ENCODE results near the gene MARCHF10. TPM values are rescaled to one million over a fixed set of nuclear protein-coding genes. Genes with fewer than 3 reads are reported as not detected.

MARCHF10 gene
- total and polyA plus RNA-seq, 2 experiments from 2014 or later: 1.8 to 2.1 TPM

- in situ Hi-C loops (cut with MboI): no loop called here
- WGBS, 2 experiments (ENCODE audit: low coverage in 1 of 2, low lambda C conversion rate in 2 of 2, missing lambda C conversion rate in 2 of 2): 88 to 89% methylated on average over 18 of the region's 18 CpGs
Observed at GRCh38 chr17:62676952-62677596, 131.0 kb downstream of the MARCHF10 start.

GRCh38 chr17:62676231-62676943, 131.7 kb downstream of the MARCHF10 start:
- no peaks in the 10 kb centered on the region for H3K9me3 ChIP-seq (ENCODE audit: low read depth)
- WGBS, 2 experiments (ENCODE audit: low coverage in 1 of 2, low lambda C conversion rate in 2 of 2, missing lambda C conversion rate in 2 of 2): 87% methylated on average over 13 to 16 of the region's 16 CpGs
- H4K20me1 ChIP-seq (ENCODE audit: insufficient read depth): no peaks in the 10 kb centered on the region
- no peaks in the 10 kb centered on the region for H3K9me2 ChIP-seq (ENCODE audit: insufficient read depth)
- H2AFZ ChIP-seq: no peak overlapping the region
- no peaks in the 10 kb centered on the region for H3K4me1 ChIP-seq (ENCODE audit: insufficient read depth)
- H3K27me3 ChIP-seq (replicated peaks; ENCODE audit: insufficient read depth): no peaks in the 10 kb centered on the region
- in situ Hi-C loops (cut with MboI): no loop called here
- peaks cover 16% of the 10 kb centered on the region; the same call in 1 of the 2 replicates for H3F3A ChIP-seq (ENCODE audit: insufficient read depth)
- no peak overlapping the region for H3K4me3 ChIP-seq
- no peak overlapping the region for H3K9ac ChIP-seq
- TF ChIP-seq EZH2phosphoT487 (IDR thresholded peaks at IDR 0.05; ENCODE audit: insufficient read depth, low read depth): no peak
- TF ChIP-seq EZH2 (IDR thresholded peaks at IDR 0.05; ENCODE audit: insufficient read depth, poor library complexity, severe bottlenecking): no peak
- no peak overlapping the region for H3K4me2 ChIP-seq (ENCODE audit: unreplicated experiment)
- H3K27ac ChIP-seq: no peak overlapping the region
- peaks cover 33% of the 10 kb centered on the region; the same call in 1 of the 2 replicates for H3K36me3 ChIP-seq (ENCODE audit: low read depth)
- no peak for DNase-seq
- peaks cover 30% of the 10 kb centered on the region for H3K79me2 ChIP-seq (ENCODE audit: insufficient read depth)

More at GRCh38 chr17:62676952-62677596, 131.0 kb downstream of the MARCHF10 start:
- H4K20me1 ChIP-seq (ENCODE audit: insufficient read depth): no peaks in the 10 kb centered on the region
- peaks cover 23% of the 10 kb centered on the region; the same call in 1 of the 2 replicates for H3K79me2 ChIP-seq (ENCODE audit: insufficient read depth)
- H2AFZ ChIP-seq: no peak overlapping the region
- no peaks in the 10 kb centered on the region for H3K9me3 ChIP-seq (ENCODE audit: low read depth)
- no peaks in the 10 kb centered on the region for H3K4me1 ChIP-seq (ENCODE audit: insufficient read depth)
- no peak overlapping the region for H3K4me3 ChIP-seq
- no peaks in the 10 kb centered on the region for H3K9me2 ChIP-seq (ENCODE audit: insufficient read depth)
- peaks cover 16% of the 10 kb centered on the region; the same call in 1 of the 2 replicates for H3F3A ChIP-seq (ENCODE audit: insufficient read depth)
- H3K27ac ChIP-seq: no peak overlapping the region
- no peaks in the 10 kb centered on the region for H3K27me3 ChIP-seq (replicated peaks; ENCODE audit: insufficient read depth)
- no peak overlapping the region for H3K4me2 ChIP-seq (ENCODE audit: unreplicated experiment)
- peaks cover 33% of the 10 kb centered on the region; the same call in 1 of the 2 replicates for H3K36me3 ChIP-seq (ENCODE audit: low read depth)
- TF ChIP-seq EZH2phosphoT487 (IDR thresholded peaks at IDR 0.05; ENCODE audit: insufficient read depth, low read depth): no peak
- TF ChIP-seq EZH2 (IDR thresholded peaks at IDR 0.05; ENCODE audit: insufficient read depth, poor library complexity, severe bottlenecking): no peak
- DNase-seq: no peak
- no peak overlapping the region for H3K9ac ChIP-seq

- no peak for DNase-seq
- in situ Hi-C loops (cut with MboI): no loop called here
- Histone ChIP-seq H3K4me3 (no peak overlapping the region), H3F3A (ENCODE audit: insufficient read depth) (peaks cover 16% of the 10 kb centered on the region; the same call in 1 of the 2 replicates), H3K9me3 (ENCODE audit: low read depth) (no peaks in the 10 kb centered on the region), H4K20me1 (ENCODE audit: insufficient read depth) (no peaks in the 10 kb centered on the region), H3K9me2 (ENCODE audit: insufficient read depth) (no peaks in the 10 kb centered on the region), H3K36me3 (ENCODE audit: low read depth) (peaks cover 30% of the 10 kb centered on the region; the same call in 1 of the 2 replicates), H3K9ac (no peak overlapping the region), H3K4me1 (ENCODE audit: insufficient read depth) (no peaks in the 10 kb centered on the region), H3K27me3 (replicated peaks; ENCODE audit: insufficient read depth) (no peaks in the 10 kb centered on the region), H3K4me2 (ENCODE audit: unreplicated experiment) (no peak overlapping the region), H3K27ac (no peak overlapping the region), H2AFZ (no peak overlapping the region), H3K79me2 (ENCODE audit: insufficient read depth) (peaks cover 37% of the 10 kb centered on the region)
- 85 to 90% methylated on average over 4 of the region's 4 CpGs for WGBS, 2 experiments (ENCODE audit: low coverage in 1 of 2, low lambda C conversion rate in 2 of 2, missing lambda C conversion rate in 2 of 2)
- no peak for TF ChIP-seq EZH2phosphoT487 (IDR thresholded peaks at IDR 0.05; ENCODE audit: insufficient read depth, low read depth)
- TF ChIP-seq EZH2 (IDR thresholded peaks at IDR 0.05; ENCODE audit: insufficient read depth, poor library complexity, severe bottlenecking): no peak
Observed at GRCh38 chr17:62675701-62676100, 132.4 kb downstream of the MARCHF10 start.

- Histone ChIP-seq H3K27me3 (replicated peaks; ENCODE audit: insufficient read depth) (no peaks in the 10 kb centered on the region), H3K4me3 (no peak overlapping the region), H3K9me2 (ENCODE audit: insufficient read depth) (no peaks in the 10 kb centered on the region), H3K4me1 (ENCODE audit: insufficient read depth) (no peaks in the 10 kb centered on the region), H3K36me3 (ENCODE audit: low read depth) (peaks cover 29% of the 10 kb centered on the region; the same call in 1 of the 2 replicates), H3K27ac (no peak overlapping the region), H3K9ac (no peak overlapping the region), H4K20me1 (ENCODE audit: insufficient read depth) (no peaks in the 10 kb centered on the region), H3K4me2 (ENCODE audit: unreplicated experiment) (no peak overlapping the region), H3K9me3 (ENCODE audit: low read depth) (no peaks in the 10 kb centered on the region), H3K79me2 (ENCODE audit: insufficient read depth) (peaks cover 41% of the 10 kb centered on the region), H3F3A (ENCODE audit: insufficient read depth) (peaks cover 16% of the 10 kb centered on the region; the same call in 1 of the 2 replicates), H2AFZ (no peak overlapping the region)
- in situ Hi-C loops (cut with MboI): no loop called here
- no peak for DNase-seq
- no peak for TF ChIP-seq EZH2phosphoT487 (IDR thresholded peaks at IDR 0.05; ENCODE audit: insufficient read depth, low read depth)
- no peak for TF ChIP-seq EZH2 (IDR thresholded peaks at IDR 0.05; ENCODE audit: insufficient read depth, poor library complexity, severe bottlenecking)
- 48% methylated on average over 11 to 12 of the region's 12 CpGs for whole genome bisulfite sequencing, 2 experiments (ENCODE audit: low coverage in 1 of 2, low lambda C conversion rate in 2 of 2, missing lambda C conversion rate in 2 of 2)
Observed at GRCh38 chr17:62675260-62675659, 132.9 kb downstream of the MARCHF10 start.
